Pancreas (tissue), 10 donors: Measurements from ENCODE around the gene PSORS1C1. TPM values are rescaled to one million over a fixed set of nuclear protein-coding genes. Genes with fewer than 3 reads are reported as not detected.
A peak's percentile ranks its signal among the peaks of the same experiment; 100 is the strongest.
"Not testable (repeated sequence)": the region's sequence is repeated elsewhere in the genome, so short reads cannot be mapped to it uniquely, and the experiment has no call there.

ENCODE experiments used
- ATAC-seq, 4 donors: fragments of 200-7000 bp; cut with Tn5 transposase; one replicate each; pipeline versions ENCODE4 v1.8.0 to v1.9.1; 2020; ENCODE audit warnings: mild to moderate bottlenecking in 4 of 4, moderate library complexity in 4 of 4
- DNase-seq, 6 donors: peaks; one replicate each; pipeline ENCODE4 v3.0.0-alpha.2; 2020
- FAIRE-seq: peaks from 2 replicates; lab custom pipeline; 2012; peaks lifted over from hg19 to GRCh38; lab: Jason Lieb, UNC
- H3K27ac ChIP-seq, 4 donors: fragments of 200-600 bp; sonication (generic); 1 replicate in 3 of 4; 2 replicates in 1 of 4; pipeline versions ENCODE4 v1.5.0 to v1.8.0; 2020
- H3K27me3 ChIP-seq, 4 donors: fragments of 200-600 bp; one replicate each; pipeline ENCODE4 v1.8.0; 2021
- H3K36me3 ChIP-seq, 3 donors: fragments of 200-600 bp; sonication (generic) in 1 of 3; one replicate each; pipeline versions ENCODE4 v1.5.0 to v1.8.0; 2020 to 2021
- H3K4me1 ChIP-seq, 3 donors: fragments of 200-600 bp; one replicate each; pipeline ENCODE4 v1.8.0; 2021
- H3K4me3 ChIP-seq, 4 donors: fragments of 200-600 bp; sonication (generic) in 2 of 4; one replicate each; pipeline versions ENCODE4 v1.5.0 to v1.8.0; 2020 to 2021
- H3K9me3 ChIP-seq, 4 donors: fragments of 200-600 bp; one replicate each; pipeline ENCODE4 v1.8.0; 2021
- WGBS, 2 donors: extraction: QIAGEN DNeasy Blood & Tissue Kit; methylation state at CpG; one replicate each; pipeline ENCODE4 v1.1.7; 2013; 5-methylcytosine and 5-hydroxymethylcytosine counted together
- intact Hi-C, 3 donors: fragments of 100-400 bp; cut with DNase I; formaldehyde crosslinking; loops; one replicate each; pipeline versions ENCODE4 v1.11.1 to v1.14.2; 2022
- polyA plus RNA-seq, 2 donors: library from polyadenylated mRNA; stranded (reverse); fragments of 200-250 nt; gene quantifications; one replicate each; pipeline ENCODE4 v1.2.3, GENCODE V29; 2013
- total RNA-seq, 6 donors: library from RNA; stranded (reverse); fragmentation: NEBNext Ultra II Directional in 4 of 6; extraction: Animal tissue kit (Norgen Biotek cat#: 25700) in 4 of 6; gene quantifications; one replicate each; pipeline versions ENCODE4 v1.2.1 to v1.2.4, GENCODE V29; 2021 to 2023
- TF ChIP-seq, protein P1 (sequence below), 4 donors: fragments of 200-600 bp; sonication (generic) in 3 of 4; IDR thresholded peaks; one replicate each; pipeline versions ENCODE4 v1.5.0 to v1.8.0; 2021; ENCODE audit warnings: antibody characterized with exemption in 4 of 4
- donor health status: healthy with polysubstance abuse.
- donor health status: DM: no; HTN: no; CAD: no; lungs with moderate emphysema.
- donor health status: DM: no; HTN: no; CAD: no.
- donor health status: control.
- donor health status: control.
- donor health status: Bipolar disorder and iron deficiency.
- donor health status: DM: yes; HTN: yes; CAD: no.
- donor health status: DM: no; HTN: no; CAD: no.
- donor health status: DM: no; HTN: no; CAD: no.
- donor health status: DM: yes; HTN: yes; CAD: no.

The PSORS1C1 gene
- total and polyA plus RNA-seq, 8 donors = 0.06 to 1.9 (median 0.49) TPM

DNA sequence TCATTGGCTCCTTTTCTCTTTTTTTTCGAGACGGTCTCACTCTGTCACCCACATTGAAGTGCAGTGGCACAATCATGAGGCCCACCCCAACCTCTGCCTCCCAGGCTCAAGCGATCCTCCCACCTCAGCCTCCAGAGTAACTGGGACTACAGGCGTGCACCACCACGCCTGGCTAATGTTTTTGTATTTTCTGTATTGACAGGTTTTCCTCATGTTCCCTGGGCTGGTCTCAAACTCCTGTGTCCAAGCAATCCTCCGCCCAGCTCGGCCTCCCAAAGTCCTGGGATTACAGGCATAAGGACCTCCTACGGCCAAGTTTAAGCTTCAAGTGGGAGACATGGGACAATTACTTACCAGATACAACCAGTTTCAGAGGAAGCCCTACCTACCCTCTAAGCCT, 65.3 kb downstream of the PSORS1C1 start:
- 95 to 98% methylated on average over 8 of the region's 8 CpGs for WGBS, 2 donors
- Histone ChIP-seq H3K4me3 (no peak overlapping the region), H3K9me3 (no peaks in the 10 kb centered on the region), H3K27ac (no peak overlapping the region), H3K4me1 (peaks cover 0 to 34% (median 19%) of the 10 kb centered on the region in 3 donors), H3K36me3 (peaks cover 0 to 6% (median 0%) of the 10 kb centered on the region in 3 donors), H3K27me3 (no peaks in the 10 kb centered on the region)
- DNase-seq (peak in 1 of 6 donors; percentile 10), FAIRE-seq (no peak), ATAC-seq (no peak)
- intact Hi-C loops = no loop called here
- TF ChIP-seq, protein P1, sequence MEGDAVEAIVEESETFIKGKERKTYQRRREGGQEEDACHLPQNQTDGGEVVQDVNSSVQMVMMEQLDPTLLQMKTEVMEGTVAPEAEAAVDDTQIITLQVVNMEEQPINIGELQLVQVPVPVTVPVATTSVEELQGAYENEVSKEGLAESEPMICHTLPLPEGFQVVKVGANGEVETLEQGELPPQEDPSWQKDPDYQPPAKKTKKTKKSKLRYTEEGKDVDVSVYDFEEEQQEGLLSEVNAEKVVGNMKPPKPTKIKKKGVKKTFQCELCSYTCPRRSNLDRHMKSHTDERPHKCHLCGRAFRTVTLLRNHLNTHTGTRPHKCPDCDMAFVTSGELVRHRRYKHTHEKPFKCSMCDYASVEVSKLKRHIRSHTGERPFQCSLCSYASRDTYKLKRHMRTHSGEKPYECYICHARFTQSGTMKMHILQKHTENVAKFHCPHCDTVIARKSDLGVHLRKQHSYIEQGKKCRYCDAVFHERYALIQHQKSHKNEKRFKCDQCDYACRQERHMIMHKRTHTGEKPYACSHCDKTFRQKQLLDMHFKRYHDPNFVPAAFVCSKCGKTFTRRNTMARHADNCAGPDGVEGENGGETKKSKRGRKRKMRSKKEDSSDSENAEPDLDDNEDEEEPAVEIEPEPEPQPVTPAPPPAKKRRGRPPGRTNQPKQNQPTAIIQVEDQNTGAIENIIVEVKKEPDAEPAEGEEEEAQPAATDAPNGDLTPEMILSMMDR (IDR thresholded peaks at IDR 0.05) = no peak

DNA sequence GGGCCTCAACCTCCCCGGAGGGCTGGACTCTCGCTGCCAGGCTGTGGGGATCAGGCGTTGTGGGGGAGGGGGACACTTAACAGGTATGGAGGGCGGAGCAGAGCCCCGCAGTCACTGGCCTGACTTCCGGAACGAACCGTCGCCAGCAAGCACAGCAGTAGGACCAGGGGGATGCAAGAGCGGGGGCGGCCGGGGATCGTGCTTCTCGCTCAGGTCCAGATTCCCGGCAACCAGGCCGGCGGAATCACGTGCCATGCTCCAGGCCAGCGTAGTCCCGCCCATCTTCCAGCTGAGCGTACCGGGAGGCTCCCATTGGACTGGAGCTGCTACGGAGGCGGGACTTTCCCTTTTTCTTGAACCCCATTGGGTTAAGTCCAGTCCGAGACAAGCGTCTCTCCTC, 65.9 kb downstream of the PSORS1C1 start:
- Histone ChIP-seq H3K9me3 (no peaks in the 10 kb centered on the region), H3K27me3 (no peaks in the 10 kb centered on the region), H3K4me3 (peak overlapping the region in 1 of 4 donors; percentile 18), H3K36me3 (peaks cover 0 to 6% (median 0%) of the 10 kb centered on the region in 3 donors), H3K27ac (no peak overlapping the region), H3K4me1 (peaks cover 0 to 28% (median 15%) of the 10 kb centered on the region in 3 donors)
- 72 to 73% methylated on average over 26 of the region's 26 CpGs for WGBS, 2 donors
- intact Hi-C loops = no loop called here
- FAIRE-seq = no peak
- TF ChIP-seq, protein P1 (IDR thresholded peaks at IDR 0.05) = no peak
- DNase-seq = peak; percentile 37 to 80 (median 67)
- peak; percentile 52 to 95 (median 88) for ATAC-seq

DNA sequence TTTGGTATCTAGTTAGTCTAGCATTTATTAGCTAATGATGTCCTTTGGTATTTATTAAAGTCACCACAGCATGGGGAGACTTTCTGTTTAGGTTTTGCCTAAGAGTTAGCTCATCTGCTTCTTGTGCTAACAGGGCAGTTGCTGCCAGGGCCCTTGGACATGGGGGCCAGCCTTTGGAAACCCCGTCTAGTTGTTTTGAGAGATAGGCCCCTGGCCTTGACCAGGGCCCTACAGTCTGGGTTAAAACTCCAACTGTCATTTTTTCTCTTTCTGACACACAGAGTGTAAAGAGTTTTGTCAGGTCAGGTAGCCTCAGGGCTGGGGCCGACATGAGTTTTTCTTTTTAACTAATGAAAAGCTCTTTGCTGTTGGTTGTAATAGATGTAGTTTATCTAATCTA, 68.7 kb downstream of the PSORS1C1 start:
- FAIRE-seq, H3K36me3 ChIP-seq, H3K9me3 ChIP-seq, ATAC-seq, H3K27me3 ChIP-seq, intact Hi-C loops: not testable (repeated sequence)
- WGBS, 2 donors = 20 to 27% methylated on average over 2 of the region's 2 CpGs
- peaks cover 13 to 28% (median 17%) of the 10 kb centered on the region in 3 donors for H3K4me1 ChIP-seq
- DNase-seq = peak in 1 of 6 donors; percentile 15
- H3K27ac ChIP-seq = peak overlapping the region in 1 of 4 donors; percentile 98
- H3K4me3 ChIP-seq = peak overlapping the region in 2 of 4 donors; percentile 28 to 56

DNA sequence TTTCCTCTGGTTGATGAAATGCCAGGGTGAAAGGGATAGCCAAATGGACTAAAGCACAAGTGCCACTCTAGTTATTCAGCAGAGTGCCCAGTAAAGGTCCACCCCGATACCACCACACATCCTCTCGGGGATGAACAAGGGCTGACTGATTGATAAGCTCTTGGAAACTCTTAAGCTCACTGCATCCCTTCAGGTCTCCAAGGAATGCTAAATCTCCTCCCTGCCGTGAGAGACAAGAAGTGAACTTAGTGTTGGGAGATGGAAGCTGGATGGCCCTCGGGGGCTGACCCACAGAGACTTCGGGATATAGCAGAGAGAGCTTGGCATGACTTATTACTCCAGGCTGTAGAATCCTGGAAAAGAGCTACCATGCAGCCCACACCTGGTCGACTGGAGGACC, 69.3 kb downstream of the PSORS1C1 start:
- peak in 2 of 6 donors; percentile 10 to 37 for DNase-seq
- H3K27me3 ChIP-seq, FAIRE-seq, intact Hi-C loops, H3K36me3 ChIP-seq, H3K9me3 ChIP-seq, ATAC-seq: not testable (repeated sequence)
- peak overlapping the region in 1 of 4 donors; percentile 98 for H3K27ac ChIP-seq
- H3K4me3 ChIP-seq = peak overlapping the region in 2 of 4 donors; percentile 28 to 56
- peaks cover 13 to 31% (median 18%) of the 10 kb centered on the region in 3 donors for H3K4me1 ChIP-seq
- 54% methylated on average over 6 of the region's 6 CpGs for WGBS, 2 donors

DNA sequence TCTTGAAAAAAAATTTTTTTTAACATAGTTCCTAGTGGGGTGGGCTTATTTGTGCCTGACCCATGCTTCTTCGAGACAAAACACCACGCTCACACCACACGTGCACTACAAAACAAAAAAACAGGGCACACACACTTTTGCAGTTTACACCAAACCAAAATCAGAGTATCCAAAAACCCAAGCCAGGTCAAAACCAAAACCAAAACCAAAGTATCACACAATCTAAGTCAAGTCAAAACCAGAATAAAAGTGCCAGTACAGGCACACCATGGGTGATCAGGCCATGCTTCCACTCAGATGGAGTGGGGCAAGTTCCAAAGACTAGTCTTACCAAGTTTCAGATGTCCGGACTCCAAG, 71.1 kb downstream of the PSORS1C1 start:
- H3K36me3 ChIP-seq, intact Hi-C loops, H3K27me3 ChIP-seq, DNase-seq, FAIRE-seq, H3K9me3 ChIP-seq: not testable (repeated sequence)
- Histone ChIP-seq H3K27ac (peak overlapping the region; percentile 88 to 98 (median 94)), H3K4me3 (peak overlapping the region in 3 of 4 donors; percentile 28 to 56 (median 44)), H3K4me1 (peaks cover 13 to 33% (median 14%) of the 10 kb centered on the region in 3 donors)
- ATAC-seq = peak in 1 of 4 donors; percentile 3
- 13 to 26% methylated on average over 4 of the region's 4 CpGs for WGBS, 2 donors

DNA sequence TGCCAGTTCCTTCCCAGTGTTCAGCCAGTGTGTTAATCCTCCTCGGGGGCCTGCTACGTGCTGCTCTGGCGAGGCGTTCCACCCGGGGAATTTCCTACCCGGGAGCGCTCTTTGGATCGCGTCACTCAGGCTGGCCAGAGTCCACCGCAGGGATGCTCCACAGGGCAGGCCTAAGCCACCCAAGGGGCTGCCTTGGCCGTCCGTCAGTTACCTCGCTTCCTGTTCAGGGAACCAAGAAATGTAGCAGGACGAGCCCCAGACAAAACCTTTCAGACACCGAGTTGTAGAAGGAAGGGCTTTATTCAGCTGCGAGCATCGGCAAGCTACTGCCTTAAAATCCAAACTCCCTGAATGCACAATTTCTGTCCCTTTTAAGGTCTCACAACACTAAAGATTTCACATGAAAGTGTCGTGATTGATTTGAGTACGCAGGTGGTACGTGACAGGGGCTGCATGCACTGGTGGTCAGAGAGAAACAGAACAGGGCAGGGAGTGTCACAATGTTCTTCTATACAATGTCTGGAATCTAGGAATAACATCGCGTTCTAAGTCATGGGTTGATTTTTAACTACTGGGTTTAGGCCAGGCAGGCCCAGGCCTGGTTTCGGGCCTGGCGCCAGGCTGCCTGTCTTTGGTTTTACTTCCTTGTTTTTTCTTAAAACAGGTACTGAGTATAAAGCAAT, 71.6 kb downstream of the PSORS1C1 start:
- intact Hi-C loops = no loop called here
- DNase-seq = peak; percentile 70 to 89 (median 82)
- no peak for FAIRE-seq
- WGBS, 2 donors = 10 to 18% methylated on average over 24 of the region's 24 CpGs
- peak; percentile 30 to 60 (median 44) for ATAC-seq
- no peaks in the 10 kb centered on the region for H3K27me3 ChIP-seq
- TF ChIP-seq, protein P1 (IDR thresholded peaks at IDR 0.05) = no peak
- peak overlapping the region in 3 of 4 donors; percentile 28 to 56 (median 44) for H3K4me3 ChIP-seq
- peak overlapping the region; percentile 88 to 98 (median 94) for H3K27ac ChIP-seq
- H3K9me3 ChIP-seq = no peaks in the 10 kb centered on the region
- no peaks in the 10 kb centered on the region for H3K36me3 ChIP-seq
- peaks cover 13 to 33% (median 14%) of the 10 kb centered on the region in 3 donors for H3K4me1 ChIP-seq
